Right lobe of liver (tissue), 6 donors: ENCODE data around the gene SCN11A. TPM values are rescaled to one million over a fixed set of nuclear protein-coding genes. Genes with fewer than 3 reads are reported as not detected.
A peak's percentile ranks its signal among the peaks of the same experiment; 100 is the strongest.
"Not testable (repeated sequence)": the region's sequence is repeated elsewhere in the genome, so short reads cannot be mapped to it uniquely, and the experiment has no call there.

ENCODE experiments used
- ATAC-seq, 4 donors: fragments of 200-7000 bp; cut with Tn5 transposase; one replicate each; pipeline ENCODE4 v1.9.1; 2020; ENCODE audit warnings: mild to moderate bottlenecking in 4 of 4, moderate library complexity in 4 of 4
- DNase-seq, 3 donors: peaks; one replicate each; pipeline ENCODE4 v3.0.0-alpha.2; 2020
- H3K27ac ChIP-seq, 3 donors: fragments of 200-600 bp; one replicate each; pipeline ENCODE4 v1.8.0; 2022
- H3K27me3 ChIP-seq, 2 donors: fragments of 200-600 bp; one replicate each; pipeline ENCODE4 v1.8.0; 2022
- H3K36me3 ChIP-seq, 4 donors: fragments of 200-600 bp; sonication (generic) in 1 of 4; one replicate each; pipeline versions ENCODE4 v1.5.1 to v1.8.0; 2017 to 2022; ENCODE audit warnings: control low read depth in 1 of 4
- H3K4me1 ChIP-seq, 4 donors: fragments of 200-600 bp; sonication (generic) in 1 of 4; one replicate each; pipeline versions ENCODE4 v1.5.1 to v1.8.0; 2017 to 2022; ENCODE audit warnings: control low read depth in 1 of 4
- H3K4me3 ChIP-seq, 3 donors: fragments of 200-600 bp; one replicate each; pipeline ENCODE4 v1.8.0; 2022
- H3K9me3 ChIP-seq, 4 donors: fragments of 200-600 bp; sonication (generic) in 1 of 4; one replicate each; pipeline versions ENCODE4 v1.5.1 to v1.8.0; 2017 to 2022; ENCODE audit warnings: control low read depth in 1 of 4
- CTCF ChIP-seq, 4 donors: fragments of 200-600 bp in 3 of 4; fragments of 450-650 bp in 1 of 4; IDR thresholded peaks; one replicate each; pipeline versions ENCODE4 v1.5.1 to v1.8.0; 2016 to 2022; ENCODE audit warnings: antibody characterized with exemption in 4 of 4, mild to moderate bottlenecking in 2 of 4
- POLR2A ChIP-seq: fragments of 450-650 bp; IDR thresholded peaks from one replicate; pipeline ENCODE4 v1.6.1; 2017; ENCODE audit warnings: antibody characterized with exemption, mild to moderate bottlenecking
- WGBS: methylation state at CpG from one replicate; pipeline ENCODE4 v1.1.6; 2018; ENCODE audit warnings: low coverage, low lambda C conversion rate; ENCODE audit not compliant: insufficient coverage; ENCODE audit errors: missing lambda C conversion rate; 5-methylcytosine and 5-hydroxymethylcytosine counted together
- intact Hi-C, 2 donors: fragments of 100-400 bp; cut with DNase I; formaldehyde crosslinking; loops; one replicate each; pipeline versions ENCODE4 v1.11.2 to v1.14.1; 2022
- total RNA-seq, 6 experiments: library from RNA; depleted of rRNA in 2 of 6; stranded (reverse); fragments of >200 nt in 2 of 6; fragmentation: NEBNext Ultra II Directional in 3 of 6; extraction: Animal tissue kit (Norgen Biotek cat#: 25700) in 3 of 6; gene quantifications; one replicate each; pipeline versions ENCODE4 v1.1.0 to v1.2.4, GENCODE V29; 2016 to 2023
- donor health status: DM: no; HTN: yes; CAD: no.
- donor health status: DM: no; HTN: no; CAD: no.
- donor health status: DM: no; HTN: no; CAD: no.
- donor health status: DM: no; HTN: yes; CAD: no.
- donor health status: DM: no; HTN: yes; CAD: no.

SCN11A gene
- total RNA-seq, 6 experiments from 2014 or later = 0.12 to 0.31 (median 0.16) TPM; not detected in 1

- WGBS = 89% methylated on average over 3 of the region's 3 CpGs
- intact Hi-C loops = no loop called here
- H3K4me3 ChIP-seq = no peak overlapping the region
- no peaks in the 10 kb centered on the region for H3K9me3 ChIP-seq
- no peaks in the 10 kb centered on the region for H3K27me3 ChIP-seq
- no peaks in the 10 kb centered on the region for H3K4me1 ChIP-seq
- TF ChIP-seq POLR2A (no peak), CTCF (IDR thresholded peaks at IDR 0.05) (no peak)
- peaks cover 0 to 5% (median 0%) of the 10 kb centered on the region in 4 donors for H3K36me3 ChIP-seq
- H3K27ac ChIP-seq = no peak overlapping the region
- DNase-seq = no peak
- no peak for ATAC-seq
Measured at GRCh38 chr3:39063143-39063542, 11.4 kb upstream of the SCN11A start.

GRCh38 chr3:39062180-39062579, 10.4 kb upstream of the SCN11A start:
- Histone ChIP-seq H3K36me3 (peaks cover 0 to 5% (median 0%) of the 10 kb centered on the region in 4 donors), H3K27me3 (no peaks in the 10 kb centered on the region), H3K9me3 (no peaks in the 10 kb centered on the region), H3K27ac (no peak overlapping the region), H3K4me3 (no peak overlapping the region), H3K4me1 (no peaks in the 10 kb centered on the region)
- no peak for TF ChIP-seq CTCF (IDR thresholded peaks at IDR 0.05)
- no peak for TF ChIP-seq POLR2A
- WGBS = 71% methylated on average over 1 of the region's 1 CpG
- DNase-seq = no peak
- no peak for ATAC-seq
- intact Hi-C loops = no loop called here

- H3K4me3 ChIP-seq, DNase-seq, H3K9me3 ChIP-seq, ATAC-seq, H3K27me3 ChIP-seq, H3K4me1 ChIP-seq, H3K36me3 ChIP-seq, H3K27ac ChIP-seq, intact Hi-C loops: not testable (repeated sequence)
- 94% methylated on average over 2 of the region's 2 CpGs for WGBS
Measured at GRCh38 chr3:39061228-39061627, 9.5 kb upstream of the SCN11A start.

GRCh38 chr3:39056151-39056550, 4.4 kb upstream of the SCN11A start:
- 80% methylated on average over 3 of the region's 3 CpGs for WGBS
- Histone ChIP-seq H3K27me3 (no peaks in the 10 kb centered on the region), H3K27ac (no peak overlapping the region), H3K9me3 (no peaks in the 10 kb centered on the region), H3K4me3 (no peak overlapping the region), H3K4me1 (peaks cover 0 to 15% (median 6%) of the 10 kb centered on the region in 4 donors), H3K36me3 (no peaks in the 10 kb centered on the region)
- no peak for ATAC-seq
- TF ChIP-seq CTCF (IDR thresholded peaks at IDR 0.05) (no peak), POLR2A (no peak)
- intact Hi-C loops = no loop called here
- no peak for DNase-seq

GRCh38 chr3:39053696-39054095, 2.0 kb upstream of the SCN11A start:
- DNase-seq (no peak), ATAC-seq (peak in 2 of 4 donors; percentile 12 to 18)
- WGBS = 41% methylated on average over 2 of the region's 2 CpGs
- no peak overlapping the region for H3K27ac ChIP-seq
- H3K27me3 ChIP-seq = no peaks in the 10 kb centered on the region
- no peaks in the 10 kb centered on the region for H3K36me3 ChIP-seq
- no peak overlapping the region for H3K4me3 ChIP-seq
- no peaks in the 10 kb centered on the region for H3K9me3 ChIP-seq
- H3K4me1 ChIP-seq = peaks cover 0 to 15% (median 6%) of the 10 kb centered on the region in 4 donors
- TF ChIP-seq CTCF (IDR thresholded peaks at IDR 0.05) (no peak), POLR2A (no peak)
- intact Hi-C loops = no loop called here
